B cell (primary cell): Measurements from ENCODE around the gene FAM98A.

Source experiments
- CTCF ChIP-seq: fragments of 200-600 bp; IDR thresholded peaks from one replicate; pipeline ENCODE4 v1.8.0; 2022; ENCODE audit warnings: antibody characterized with exemption, mild to moderate bottlenecking
- EZH2 ChIP-seq: IDR thresholded peaks from 2 replicates; pipeline ENCODE4 v1.6.1; 2012; ENCODE audit warnings: borderline replicate concordance, low read depth, mild to moderate bottlenecking, moderate library complexity, low read length; ENCODE audit not compliant: insufficient read depth, poor library complexity, severe bottlenecking

GRCh38 chr2:33619028-33619427 lies 19.9 kb upstream of the FAM98A start:
- TF ChIP-seq CTCF (no peak), EZH2 (no peak)
